Subcutaneous adipose tissue (tissue), 4 donors: Measurements from ENCODE around the gene LMOD3. TPM values are rescaled to one million over a fixed set of nuclear protein-coding genes. Genes with fewer than 3 reads are reported as not detected.

Source experiments
- total RNA-seq, 4 donors: library from RNA; depleted of rRNA; stranded (reverse); fragments of >200 nt; gene quantifications; one replicate each; pipeline ENCODE4 v1.1.0, GENCODE V29; 2016
- TF ChIP-seq, protein P1 (sequence below): fragments of 450-650 bp; IDR thresholded peaks from one replicate; pipeline ENCODE4 v1.5.1; 2016; ENCODE audit warnings: low read depth, mild to moderate bottlenecking, control low read depth, antibody characterized with exemption, moderate library complexity

The LMOD3 gene
- total RNA-seq, 4 donors from 2014 or later, result not detected

DNA sequence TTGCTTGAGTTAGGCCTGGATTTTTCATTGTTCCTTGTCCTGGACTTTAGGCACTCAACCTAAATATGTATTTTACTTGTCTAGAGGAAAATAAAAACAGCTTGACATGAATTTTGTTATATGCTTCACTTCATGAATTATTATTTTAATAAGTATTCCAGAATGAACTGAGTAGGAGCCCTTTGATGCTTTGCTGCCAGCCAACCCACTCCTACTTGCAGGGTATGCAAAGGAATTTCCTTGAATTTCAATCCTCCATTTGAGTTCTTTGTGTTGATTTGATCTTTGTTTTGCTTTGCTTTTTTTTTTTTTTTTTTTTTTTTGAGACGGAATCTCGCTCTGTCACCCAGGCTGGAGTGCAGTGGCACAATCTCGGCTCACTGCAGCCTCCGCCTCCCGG, 26.1 kb downstream of the LMOD3 start:
- TF ChIP-seq, protein P1, sequence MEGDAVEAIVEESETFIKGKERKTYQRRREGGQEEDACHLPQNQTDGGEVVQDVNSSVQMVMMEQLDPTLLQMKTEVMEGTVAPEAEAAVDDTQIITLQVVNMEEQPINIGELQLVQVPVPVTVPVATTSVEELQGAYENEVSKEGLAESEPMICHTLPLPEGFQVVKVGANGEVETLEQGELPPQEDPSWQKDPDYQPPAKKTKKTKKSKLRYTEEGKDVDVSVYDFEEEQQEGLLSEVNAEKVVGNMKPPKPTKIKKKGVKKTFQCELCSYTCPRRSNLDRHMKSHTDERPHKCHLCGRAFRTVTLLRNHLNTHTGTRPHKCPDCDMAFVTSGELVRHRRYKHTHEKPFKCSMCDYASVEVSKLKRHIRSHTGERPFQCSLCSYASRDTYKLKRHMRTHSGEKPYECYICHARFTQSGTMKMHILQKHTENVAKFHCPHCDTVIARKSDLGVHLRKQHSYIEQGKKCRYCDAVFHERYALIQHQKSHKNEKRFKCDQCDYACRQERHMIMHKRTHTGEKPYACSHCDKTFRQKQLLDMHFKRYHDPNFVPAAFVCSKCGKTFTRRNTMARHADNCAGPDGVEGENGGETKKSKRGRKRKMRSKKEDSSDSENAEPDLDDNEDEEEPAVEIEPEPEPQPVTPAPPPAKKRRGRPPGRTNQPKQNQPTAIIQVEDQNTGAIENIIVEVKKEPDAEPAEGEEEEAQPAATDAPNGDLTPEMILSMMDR, result no peak

DNA sequence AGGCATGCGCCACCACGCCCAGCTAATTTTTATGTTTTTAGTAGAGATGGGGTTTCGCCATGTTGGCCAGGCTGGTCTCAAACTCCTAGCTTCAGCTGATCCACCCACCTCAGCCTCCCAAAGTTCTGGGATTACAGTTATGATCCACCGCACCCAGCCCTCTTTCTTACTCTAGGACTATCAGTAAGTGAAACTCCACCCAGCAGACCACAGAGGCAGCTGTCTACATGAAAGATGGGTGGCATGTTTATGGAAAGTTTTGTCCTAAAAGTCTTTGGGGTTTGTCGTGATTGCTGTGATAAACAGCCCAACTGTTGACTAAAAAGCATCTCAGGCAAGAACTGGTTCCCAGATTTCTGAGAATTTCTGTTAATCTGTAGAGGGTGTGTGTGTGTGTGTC, 26.8 kb downstream of the LMOD3 start:
- TF ChIP-seq, protein P1, result no peak

DNA sequence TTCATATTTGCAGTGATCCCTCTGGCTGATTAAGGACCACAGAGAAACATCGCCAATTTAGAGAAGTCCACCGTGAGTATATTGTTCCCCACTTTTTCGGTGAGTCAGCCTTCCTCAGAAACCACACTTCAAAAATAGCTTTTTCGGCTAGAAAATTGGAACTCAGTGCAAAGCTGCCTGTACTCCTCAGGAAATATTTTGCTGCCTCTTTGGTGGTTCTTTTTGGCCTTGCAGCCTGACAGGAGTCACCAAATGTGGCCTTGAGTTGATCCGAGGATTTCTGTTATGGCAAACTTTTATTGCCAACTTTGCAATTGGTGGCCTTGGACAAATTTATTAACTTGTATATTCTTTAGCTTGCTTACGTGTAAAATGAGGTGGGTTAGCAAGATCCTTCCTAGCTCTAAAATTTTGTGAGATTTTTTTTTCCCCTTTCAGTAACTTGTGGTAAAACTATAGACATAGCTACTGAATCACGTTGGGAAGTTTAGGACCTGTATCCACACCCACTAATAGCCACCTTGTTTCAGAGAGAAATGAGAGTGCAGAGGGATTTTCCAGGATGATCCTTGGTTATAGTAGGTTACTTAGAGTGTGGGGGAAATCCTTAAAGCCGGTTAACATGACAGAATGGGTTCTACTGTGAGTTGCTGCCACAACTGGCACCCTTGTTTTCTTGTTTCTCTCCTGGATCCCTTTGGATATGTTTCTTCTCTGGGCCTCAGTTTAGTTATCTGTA, 27.8 kb downstream of the LMOD3 start:
- TF ChIP-seq, protein P1, result no peak

DNA sequence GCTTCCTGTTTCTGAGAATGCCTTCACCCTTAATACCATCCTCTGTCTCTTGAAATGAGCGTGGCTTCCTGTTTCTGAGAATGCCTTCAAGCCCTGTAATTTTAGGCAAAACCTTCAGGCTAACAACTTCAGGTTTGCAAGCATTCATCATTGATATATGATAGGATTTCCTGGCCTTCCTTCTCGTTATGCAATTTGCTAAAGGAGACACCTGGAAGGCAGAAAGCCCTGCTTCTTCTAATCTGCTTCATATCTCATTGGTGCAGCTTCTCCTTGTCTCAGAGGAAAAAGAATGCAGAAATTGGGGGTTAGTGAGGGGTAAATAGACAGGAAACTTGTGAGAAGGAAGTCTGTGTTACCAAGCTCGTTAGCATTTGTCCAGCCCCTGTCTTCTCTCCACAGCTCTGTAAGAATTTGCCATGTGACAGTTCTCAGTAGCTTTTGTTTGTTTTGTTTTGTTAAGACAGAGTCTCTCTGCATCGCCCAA, 30.3 kb downstream of the LMOD3 start:
- TF ChIP-seq, protein P1, result no peak

DNA sequence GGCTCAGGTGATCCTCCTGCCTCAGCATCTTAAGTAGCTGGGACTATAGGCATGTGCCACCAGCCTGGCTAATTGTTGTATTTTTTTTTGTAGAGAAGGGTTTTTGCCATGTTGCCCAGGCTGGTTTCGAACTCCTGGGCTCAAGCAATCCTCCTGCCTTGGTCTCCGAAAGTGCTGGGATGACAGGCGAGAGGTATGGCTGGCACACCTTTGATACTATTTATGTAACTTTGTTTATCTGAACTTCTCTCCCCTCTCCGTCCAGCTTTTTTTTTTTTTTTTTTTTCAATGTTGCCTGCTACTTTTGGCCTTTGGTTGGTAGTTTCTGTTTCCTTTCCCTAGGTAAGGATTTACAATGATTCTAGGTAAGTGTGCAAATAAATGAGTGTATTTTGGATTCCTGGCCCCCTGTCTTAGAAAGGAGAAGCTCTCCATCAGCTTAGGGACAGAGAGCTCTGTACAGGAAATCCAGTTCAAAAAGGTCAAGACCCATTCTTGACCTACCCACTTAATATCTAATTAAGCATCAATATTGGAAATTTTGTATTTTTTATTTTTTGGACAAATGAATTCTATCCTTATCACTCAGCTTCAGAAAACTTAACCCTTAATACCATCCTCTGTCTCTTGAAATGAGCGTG, 30.9 kb downstream of the LMOD3 start:
- TF ChIP-seq, protein P1, result no peak

DNA sequence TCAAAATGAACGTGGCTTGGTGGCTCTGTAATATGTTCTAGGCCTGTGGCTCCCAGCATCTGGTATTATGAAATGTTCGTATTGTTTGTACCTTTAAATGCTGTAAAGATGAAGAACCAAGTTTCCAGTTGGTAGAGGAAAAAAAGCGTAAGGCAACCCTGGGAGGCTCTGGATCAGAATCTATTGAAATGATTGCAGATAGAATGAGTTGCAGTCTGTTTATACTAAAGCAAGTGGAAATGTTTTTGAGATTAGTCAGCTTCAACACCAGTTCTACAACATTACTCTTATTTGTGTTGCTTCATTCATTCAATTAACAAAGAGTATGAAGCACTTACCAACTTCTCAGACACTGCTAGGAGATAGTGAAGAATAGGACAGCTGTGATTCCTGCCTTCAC, 32.4 kb downstream of the LMOD3 start:
- TF ChIP-seq, protein P1, result no peak

DNA sequence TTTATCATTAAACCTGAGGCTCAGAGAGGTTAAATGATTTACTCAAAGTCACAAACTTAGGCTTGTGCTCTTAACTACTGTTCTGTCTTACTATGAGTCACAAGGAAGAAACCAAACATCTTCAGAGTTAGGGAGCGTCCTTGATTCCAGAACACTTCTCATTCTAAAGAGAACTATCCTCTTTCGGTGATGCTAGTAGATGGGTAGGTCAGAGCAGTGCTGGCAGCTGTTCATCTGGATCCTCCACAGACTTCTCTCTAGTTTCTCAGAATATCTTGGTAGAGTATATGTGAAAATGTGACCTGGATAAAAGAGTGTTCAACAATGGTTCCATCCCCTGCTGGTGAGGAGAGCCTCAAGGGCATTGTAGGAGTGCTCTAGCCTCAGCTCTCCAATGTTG, 34.3 kb downstream of the LMOD3 start:
- TF ChIP-seq, protein P1, result no peak
